Heart right ventricle (tissue), 16 donors: Measurements from ENCODE around the gene CDKL2. TPM values are rescaled to one million over a fixed set of nuclear protein-coding genes. Genes with fewer than 3 reads are reported as not detected.
A peak's percentile ranks its signal among the peaks of the same experiment; 100 is the strongest.

Experiments used
- ATAC-seq, 8 donors: fragments of 200-7000 bp; cut with Tn5 transposase; one replicate each; pipeline ENCODE4 v1.9.1; 2020; ENCODE audit warnings: mild to moderate bottlenecking in 8 of 8, moderate library complexity in 8 of 8, moderate number of reproducible peaks in 1 of 8
- DNase-seq, 2 donors: peaks; one replicate each; pipeline ENCODE4 v3.0.0-alpha.2; 2020
- H3K27ac ChIP-seq, 10 donors: fragments of 200-600 bp; sonication (generic) in 2 of 10; one replicate each; pipeline versions ENCODE4 v1.5.0 to v1.8.0; 2020 to 2022; ENCODE audit warnings: mild to moderate bottlenecking in 3 of 10
- H3K27me3 ChIP-seq, 7 donors: fragments of 200-600 bp; one replicate each; pipeline ENCODE4 v1.8.0; 2021 to 2022; ENCODE audit warnings: mild to moderate bottlenecking in 2 of 7
- H3K36me3 ChIP-seq, 9 donors: fragments of 200-600 bp; sonication (generic) in 1 of 9; one replicate each; pipeline versions ENCODE4 v1.5.0 to v1.8.0; 2020 to 2022; ENCODE audit warnings: mild to moderate bottlenecking in 2 of 9
- H3K4me1 ChIP-seq, 9 donors: fragments of 200-600 bp; sonication (generic) in 1 of 9; one replicate each; pipeline versions ENCODE4 v1.5.0 to v1.8.0; 2020 to 2022; ENCODE audit warnings: mild to moderate bottlenecking in 4 of 9
- H3K4me3 ChIP-seq, 10 donors: fragments of 200-600 bp; sonication (generic) in 2 of 10; one replicate each; pipeline versions ENCODE4 v1.5.0 to v1.8.0; 2020 to 2022; ENCODE audit warnings: mild to moderate bottlenecking in 7 of 10, moderate library complexity in 2 of 10
- H3K9me3 ChIP-seq, 11 donors: fragments of 200-600 bp in 10 of 11; sonication (generic) in 2 of 11; one replicate each; pipeline versions ENCODE4 v1.5.0 to v1.8.0; 2013 to 2022; ENCODE audit warnings: mild to moderate bottlenecking in 2 of 11, control low read depth in 1 of 11, moderate library complexity in 1 of 11
- WGBS, 2 donors: extraction: QIAGEN DNeasy Blood & Tissue Kit; methylation state at CpG; one replicate each; pipeline ENCODE4 v1.1.7; 2013; ENCODE audit warnings: inconsistent platforms in 1 of 2; 5-methylcytosine and 5-hydroxymethylcytosine counted together
- intact Hi-C, 10 donors: fragments of 100-400 bp; cut with DNase I; formaldehyde crosslinking; loops; one replicate each; pipeline versions ENCODE4 v1.11.1 to v1.14.2; 2022
- polyA plus RNA-seq, 2 donors: library from polyadenylated mRNA; stranded (reverse); fragments of 200-250 nt; gene quantifications; one replicate each; pipeline ENCODE4 v1.2.3, GENCODE V29; 2013
- total RNA-seq, 10 donors: library from RNA; stranded (reverse); fragmentation: NEBNext Ultra II Directional in 3 of 10; extraction: Animal tissue kit (Norgen Biotek cat#: 25700) in 3 of 10; gene quantifications; one replicate each; pipeline versions ENCODE4 v1.2.1 to v1.2.4, GENCODE V29; 2021 to 2023
- TF ChIP-seq, protein P1 (sequence below), 9 donors: fragments of 200-600 bp; sonication (generic) in 2 of 9; IDR thresholded peaks; one replicate each; pipeline versions ENCODE4 v1.5.0 to v1.8.0; 2021 to 2022; ENCODE audit warnings: antibody characterized with exemption in 9 of 9, mild to moderate bottlenecking in 5 of 9, moderate library complexity in 1 of 9
- donor health status: Arrhythmogenic right ventricular cardiomyopathy.
- donor health status: ischemic (EF 13 %, LVEDD 7.1; RV severe dilation, severe dysfunction).
- donor health status: healthy with polysubstance abuse.
- donor health status: DM: no; HTN: yes; CAD: no.
- donor health status: DM: no; HTN: no; CAD: no.
- donor health status: ischemic (EF 25% LVEDD 6.9; RV normal size, moderate dysfunction).
- donor health status: ischemic (EF 25% LVEDD 5.7; RV mildly dilated, moderate dysfunction).
- donor health status: healthy.
- donor health status: DM: yes; HTN: yes; CAD: no.
- donor health status: Ischemic cardiomyopathy.
- donor health status: ischemic (EF 35%, LVEDD 5.7; RV mildly dilated, moderate dysfunction).
- donor health status: nonischemic (EF 11% LVEDD 7.7; RV severe dilation, severe dysfunction).
- donor health status: DM: yes; HTN: yes; CAD: no.
- donor health status: PGD.
- donor health status: ischemic (EF 29% LVEDD 5.4; RV normal size, mild dysfunction).
- donor health status: nonischemic (EF 23%, LVEDD 6.1; RV moderate dilation, normal function).

Gene CDKL2
- total and polyA plus RNA-seq, 12 donors = 0.01 to 0.56 (median 0.31) TPM; not detected in 2

DNA sequence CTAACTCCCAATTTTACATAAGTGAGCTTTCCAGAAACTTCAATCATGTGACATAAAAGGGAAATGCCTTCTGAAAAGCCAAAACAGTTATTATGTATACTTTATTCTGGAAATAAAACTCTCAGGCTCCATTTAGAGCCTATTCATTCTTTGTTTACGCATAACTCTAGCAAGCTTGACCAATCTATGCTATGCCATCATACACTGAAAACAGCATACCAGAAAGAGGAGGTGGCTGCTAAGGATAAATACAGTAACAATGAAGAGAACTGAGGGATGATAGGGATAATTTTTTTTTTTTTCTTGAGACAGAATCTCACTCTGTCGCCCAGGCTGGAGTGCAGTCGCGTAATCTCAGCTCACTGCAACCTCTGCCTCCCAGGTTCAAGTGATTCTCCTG lies 24.4 kb downstream of the CDKL2 start:
- Histone ChIP-seq H3K27ac (no peak overlapping the region), H3K9me3 (no peaks in the 10 kb centered on the region), H3K36me3 (no peaks in the 10 kb centered on the region), H3K27me3 (no peaks in the 10 kb centered on the region), H3K4me3 (no peak overlapping the region), H3K4me1 (no peaks in the 10 kb centered on the region)
- intact Hi-C loops = no loop called here
- TF ChIP-seq, protein P1, sequence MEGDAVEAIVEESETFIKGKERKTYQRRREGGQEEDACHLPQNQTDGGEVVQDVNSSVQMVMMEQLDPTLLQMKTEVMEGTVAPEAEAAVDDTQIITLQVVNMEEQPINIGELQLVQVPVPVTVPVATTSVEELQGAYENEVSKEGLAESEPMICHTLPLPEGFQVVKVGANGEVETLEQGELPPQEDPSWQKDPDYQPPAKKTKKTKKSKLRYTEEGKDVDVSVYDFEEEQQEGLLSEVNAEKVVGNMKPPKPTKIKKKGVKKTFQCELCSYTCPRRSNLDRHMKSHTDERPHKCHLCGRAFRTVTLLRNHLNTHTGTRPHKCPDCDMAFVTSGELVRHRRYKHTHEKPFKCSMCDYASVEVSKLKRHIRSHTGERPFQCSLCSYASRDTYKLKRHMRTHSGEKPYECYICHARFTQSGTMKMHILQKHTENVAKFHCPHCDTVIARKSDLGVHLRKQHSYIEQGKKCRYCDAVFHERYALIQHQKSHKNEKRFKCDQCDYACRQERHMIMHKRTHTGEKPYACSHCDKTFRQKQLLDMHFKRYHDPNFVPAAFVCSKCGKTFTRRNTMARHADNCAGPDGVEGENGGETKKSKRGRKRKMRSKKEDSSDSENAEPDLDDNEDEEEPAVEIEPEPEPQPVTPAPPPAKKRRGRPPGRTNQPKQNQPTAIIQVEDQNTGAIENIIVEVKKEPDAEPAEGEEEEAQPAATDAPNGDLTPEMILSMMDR (IDR thresholded peaks at IDR 0.05) = no peak
- DNase-seq (no peak), ATAC-seq (no peak)
- 92 to 96% methylated on average over 4 of the region's 4 CpGs for WGBS, 2 donors

DNA sequence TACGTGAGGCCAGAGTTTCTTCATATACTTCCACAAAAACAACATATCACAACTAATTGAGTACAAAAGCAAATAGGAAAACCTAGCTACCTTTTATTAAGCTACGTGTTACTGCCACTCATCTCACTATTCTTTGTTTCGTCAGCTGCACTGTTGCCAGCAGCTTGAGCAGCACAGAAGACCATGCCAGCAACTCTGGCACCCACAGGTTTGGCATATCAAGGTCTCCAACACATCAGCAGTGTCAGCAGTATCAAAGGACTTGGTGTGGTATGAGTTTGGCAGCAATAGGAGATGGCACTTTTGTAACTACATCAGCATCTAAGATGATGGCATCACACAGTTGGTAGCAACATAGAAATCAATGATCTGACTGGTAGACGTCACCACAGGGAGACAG lies 30.7 kb downstream of the CDKL2 start:
- ATAC-seq (peak in 1 of 8 donors; percentile 57), DNase-seq (no peak)
- Histone ChIP-seq H3K27ac (no peak overlapping the region), H3K4me1 (no peaks in the 10 kb centered on the region), H3K27me3 (no peaks in the 10 kb centered on the region), H3K4me3 (no peak overlapping the region), H3K9me3 (no peaks in the 10 kb centered on the region), H3K36me3 (no peaks in the 10 kb centered on the region)
- TF ChIP-seq, protein P1 (IDR thresholded peaks at IDR 0.05) = no peak
- intact Hi-C loops = no loop called here
- 54 to 72% methylated on average over 4 of the region's 4 CpGs for WGBS, 2 donors

DNA sequence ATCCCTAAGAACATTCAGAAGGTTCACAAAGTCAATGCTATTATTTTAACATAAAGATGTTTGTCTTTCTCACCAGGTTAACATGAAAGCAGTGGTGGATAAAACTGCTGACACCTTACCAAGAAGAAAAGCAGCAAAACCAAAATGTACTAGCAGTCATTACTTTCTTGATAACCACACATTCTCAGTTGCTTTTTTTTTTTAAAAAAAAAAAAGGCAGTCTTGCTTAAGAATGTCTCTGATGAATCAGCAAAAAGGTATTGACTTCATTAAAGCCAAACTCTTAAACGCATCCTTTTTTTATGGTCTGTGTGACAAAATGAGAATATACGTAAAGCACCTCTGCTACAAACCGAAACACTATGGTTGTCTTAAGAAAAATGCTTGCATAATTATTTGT lies 31.9 kb downstream of the CDKL2 start:
- 81 to 85% methylated on average over 3 of the region's 3 CpGs for WGBS, 2 donors
- Histone ChIP-seq H3K36me3 (no peaks in the 10 kb centered on the region), H3K27ac (no peak overlapping the region), H3K9me3 (no peaks in the 10 kb centered on the region), H3K4me3 (no peak overlapping the region), H3K27me3 (no peaks in the 10 kb centered on the region), H3K4me1 (no peaks in the 10 kb centered on the region)
- DNase-seq (no peak), ATAC-seq (no peak)
- TF ChIP-seq, protein P1 (IDR thresholded peaks at IDR 0.05) = no peak
- intact Hi-C loops = no loop called here

DNA sequence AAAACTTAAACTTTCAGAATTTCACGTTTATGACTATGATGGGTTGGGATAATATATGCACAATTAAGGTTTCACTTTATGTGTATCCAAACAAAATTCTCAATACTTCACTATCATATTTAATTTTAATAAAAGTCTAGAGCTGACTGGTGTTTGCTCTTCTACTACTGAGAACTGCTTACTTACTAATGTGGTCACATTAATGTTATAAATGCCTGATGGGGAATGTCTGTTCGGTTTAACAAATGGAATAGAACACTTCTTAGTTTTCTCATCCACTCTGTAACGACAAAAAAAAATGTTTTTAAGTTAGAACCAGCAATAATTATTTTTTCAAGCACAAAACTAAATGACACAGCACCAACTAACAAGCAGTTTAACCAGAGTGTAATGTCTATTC lies 34.3 kb downstream of the CDKL2 start:
- Histone ChIP-seq H3K27me3 (no peaks in the 10 kb centered on the region), H3K9me3 (no peaks in the 10 kb centered on the region), H3K36me3 (no peaks in the 10 kb centered on the region), H3K4me3 (no peak overlapping the region), H3K4me1 (no peaks in the 10 kb centered on the region), H3K27ac (no peak overlapping the region)
- DNase-seq (no peak), ATAC-seq (no peak)
- intact Hi-C loops = no loop called here
- TF ChIP-seq, protein P1 (IDR thresholded peaks at IDR 0.05) = no peak
- WGBS, 2 donors = 74 to 83% methylated on average over 3 of the region's 3 CpGs
